ENCODE data around the gene SHROOM3. TPM values are rescaled to one million over a fixed set of nuclear protein-coding genes. Genes with fewer than 3 reads are reported as not detected.

Gene SHROOM3
- total RNA-seq, 1 donor from 2014 or later, result 42.7 TPM

DNA sequence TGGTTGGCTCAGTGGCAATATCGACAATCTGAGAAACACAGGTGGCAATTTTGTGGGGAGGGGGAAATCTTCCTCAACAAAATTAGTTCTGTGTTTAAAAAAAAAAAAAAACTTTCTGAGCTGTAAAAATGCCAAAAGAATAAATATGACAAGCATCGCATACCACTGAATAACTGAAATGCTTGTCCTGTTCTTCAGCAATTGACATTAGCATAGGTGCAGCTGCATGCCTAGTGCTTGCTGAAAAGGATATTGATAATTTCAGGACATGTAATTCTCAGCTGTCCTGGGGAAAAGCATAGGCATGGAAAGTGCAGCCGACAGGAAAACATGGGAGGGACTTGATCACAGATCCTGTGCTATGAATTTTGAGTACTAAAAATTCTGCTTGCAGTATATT, 315.7 kb downstream of the SHROOM3 start:
- Mint-ChIP-seq H3K9me3 (ENCODE audit: low read depth) (peaks cover 6% of the 10 kb centered on the region), H3K27me3 (ENCODE audit: low read depth) (no peaks in the 10 kb centered on the region), H3K36me3 (ENCODE audit: low read depth) (peaks cover 5% of the 10 kb centered on the region), H3K27ac (ENCODE audit: unreplicated experiment) (peak overlapping the region; percentile 18), H3K4me1 (ENCODE audit: low read depth) (peaks cover 82% of the 10 kb centered on the region), H3K4me3 (ENCODE audit: unreplicated experiment) (no peak overlapping the region)
- TF ChIP-seq, protein P1, sequence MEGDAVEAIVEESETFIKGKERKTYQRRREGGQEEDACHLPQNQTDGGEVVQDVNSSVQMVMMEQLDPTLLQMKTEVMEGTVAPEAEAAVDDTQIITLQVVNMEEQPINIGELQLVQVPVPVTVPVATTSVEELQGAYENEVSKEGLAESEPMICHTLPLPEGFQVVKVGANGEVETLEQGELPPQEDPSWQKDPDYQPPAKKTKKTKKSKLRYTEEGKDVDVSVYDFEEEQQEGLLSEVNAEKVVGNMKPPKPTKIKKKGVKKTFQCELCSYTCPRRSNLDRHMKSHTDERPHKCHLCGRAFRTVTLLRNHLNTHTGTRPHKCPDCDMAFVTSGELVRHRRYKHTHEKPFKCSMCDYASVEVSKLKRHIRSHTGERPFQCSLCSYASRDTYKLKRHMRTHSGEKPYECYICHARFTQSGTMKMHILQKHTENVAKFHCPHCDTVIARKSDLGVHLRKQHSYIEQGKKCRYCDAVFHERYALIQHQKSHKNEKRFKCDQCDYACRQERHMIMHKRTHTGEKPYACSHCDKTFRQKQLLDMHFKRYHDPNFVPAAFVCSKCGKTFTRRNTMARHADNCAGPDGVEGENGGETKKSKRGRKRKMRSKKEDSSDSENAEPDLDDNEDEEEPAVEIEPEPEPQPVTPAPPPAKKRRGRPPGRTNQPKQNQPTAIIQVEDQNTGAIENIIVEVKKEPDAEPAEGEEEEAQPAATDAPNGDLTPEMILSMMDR (IDR thresholded peaks at IDR 0.05), result no peak
- no peak for DNase-seq (ENCODE audit: low spot score)

DNA sequence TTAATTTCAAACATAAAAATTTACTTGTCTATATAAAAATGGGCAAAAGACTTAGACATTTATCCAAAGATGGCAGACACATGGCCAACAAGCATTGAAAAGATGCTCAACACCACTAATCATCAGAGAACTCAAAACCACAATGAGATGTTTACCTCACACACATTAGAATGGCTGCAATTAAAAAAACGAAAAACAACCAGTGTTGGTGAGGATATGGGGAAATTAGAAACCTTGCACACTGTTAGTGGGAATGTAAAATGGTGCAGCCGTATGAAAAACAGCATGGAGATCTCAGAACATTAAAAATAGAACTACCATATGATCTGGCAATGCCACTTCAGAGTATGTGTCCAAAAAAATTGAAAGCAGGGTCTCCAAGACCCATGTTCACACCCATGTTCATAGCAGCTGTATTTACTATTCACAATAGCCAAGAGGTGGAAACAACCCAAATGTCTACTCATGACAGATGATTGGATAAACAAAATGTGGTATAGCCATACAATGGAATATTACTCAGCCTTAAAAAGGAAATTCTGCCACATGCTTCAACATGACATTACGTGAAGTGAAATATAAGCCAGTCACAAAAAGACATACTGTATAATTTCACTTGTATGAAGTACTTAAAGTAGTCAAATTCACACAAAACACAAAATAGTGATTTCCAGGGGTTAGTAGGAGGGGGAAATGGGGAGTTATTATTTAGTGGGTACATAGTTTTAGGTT, 316.7 kb downstream of the SHROOM3 start:
- H3K4me3 Mint-ChIP-seq (ENCODE audit: unreplicated experiment), result no peak overlapping the region
- H3K27ac Mint-ChIP-seq (ENCODE audit: unreplicated experiment), result peak overlapping the region; percentile 99
- TF ChIP-seq, protein P1 (IDR thresholded peaks at IDR 0.05), result no peak
- H3K27me3 Mint-ChIP-seq (ENCODE audit: low read depth), result no peaks in the 10 kb centered on the region
- peaks cover 89% of the 10 kb centered on the region for H3K4me1 Mint-ChIP-seq (ENCODE audit: low read depth)
- peaks cover 8% of the 10 kb centered on the region for H3K36me3 Mint-ChIP-seq (ENCODE audit: low read depth)
- peaks cover 6% of the 10 kb centered on the region for H3K9me3 Mint-ChIP-seq (ENCODE audit: low read depth)
- no peak for DNase-seq (ENCODE audit: low spot score)

DNA sequence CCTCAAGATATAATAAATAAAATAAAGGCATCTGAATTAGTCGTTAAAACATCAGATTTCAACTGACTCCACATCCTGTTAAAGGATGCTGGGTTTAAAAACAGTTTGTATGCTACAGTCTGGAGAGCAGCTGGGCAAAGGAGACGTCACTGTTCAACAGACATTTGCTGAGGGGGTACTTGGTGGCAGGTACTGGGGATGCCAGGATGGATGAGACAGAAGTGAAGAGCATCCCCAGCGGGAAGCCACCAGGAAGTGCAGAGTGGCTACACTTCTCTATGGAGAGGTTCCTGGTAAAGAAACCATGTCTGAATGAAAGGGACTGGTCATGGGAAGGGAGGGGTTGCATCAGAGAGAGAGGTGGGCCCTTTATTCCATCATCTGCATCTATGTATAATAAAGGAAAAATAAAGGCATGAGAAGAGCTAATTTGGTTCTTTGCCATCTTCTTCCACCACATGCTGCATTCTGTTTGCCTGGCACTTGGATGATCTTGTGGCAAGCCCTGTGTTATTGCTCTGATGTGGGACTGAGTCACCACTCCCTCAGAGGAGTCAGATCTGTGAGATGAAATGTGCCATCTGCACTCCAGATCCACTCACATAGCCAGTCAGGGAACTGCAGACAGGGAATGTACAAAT, 318.0 kb downstream of the SHROOM3 start:
- peaks cover 8% of the 10 kb centered on the region for H3K36me3 Mint-ChIP-seq (ENCODE audit: low read depth)
- H3K27me3 Mint-ChIP-seq (ENCODE audit: low read depth), result no peaks in the 10 kb centered on the region
- no peak for DNase-seq (ENCODE audit: low spot score)
- peaks cover 90% of the 10 kb centered on the region for H3K4me1 Mint-ChIP-seq (ENCODE audit: low read depth)
- peak overlapping the region; percentile 54 for H3K4me3 Mint-ChIP-seq (ENCODE audit: unreplicated experiment)
- H3K9me3 Mint-ChIP-seq (ENCODE audit: low read depth), result peaks cover 6% of the 10 kb centered on the region
- TF ChIP-seq, protein P1 (IDR thresholded peaks at IDR 0.05), result no peak
- H3K27ac Mint-ChIP-seq (ENCODE audit: unreplicated experiment), result peak overlapping the region; percentile 99

DNA sequence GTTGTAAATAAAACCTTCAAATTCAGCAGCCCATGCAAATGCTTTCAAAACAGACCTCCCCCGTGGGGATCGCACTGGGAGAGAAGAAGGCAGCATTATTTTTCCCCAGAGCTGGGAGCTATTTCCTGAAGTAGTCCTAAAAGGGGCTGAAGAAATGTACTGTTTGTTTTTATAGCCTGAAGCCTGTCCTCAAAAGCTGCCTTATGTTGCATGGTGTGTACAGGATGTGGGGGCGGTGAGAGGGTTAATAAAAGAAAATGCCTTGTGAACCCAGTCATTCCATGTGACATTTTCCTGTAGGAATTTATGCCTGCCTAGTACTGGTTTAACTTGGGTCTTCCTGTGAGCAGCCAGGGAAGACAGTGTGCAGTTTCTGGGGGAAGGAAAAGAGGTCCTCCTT, 318.8 kb downstream of the SHROOM3 start:
- TF ChIP-seq, protein P1 (IDR thresholded peaks at IDR 0.05), result no peak
- H3K9me3 Mint-ChIP-seq (ENCODE audit: low read depth), result peaks cover 6% of the 10 kb centered on the region
- H3K27ac Mint-ChIP-seq (ENCODE audit: unreplicated experiment), result peak overlapping the region; percentile 99
- H3K4me1 Mint-ChIP-seq (ENCODE audit: low read depth), result peaks cover 91% of the 10 kb centered on the region
- H3K27me3 Mint-ChIP-seq (ENCODE audit: low read depth), result no peaks in the 10 kb centered on the region
- peaks cover 8% of the 10 kb centered on the region for H3K36me3 Mint-ChIP-seq (ENCODE audit: low read depth)
- H3K4me3 Mint-ChIP-seq (ENCODE audit: unreplicated experiment), result peak overlapping the region; percentile 54
- DNase-seq (ENCODE audit: low spot score), result no peak

DNA sequence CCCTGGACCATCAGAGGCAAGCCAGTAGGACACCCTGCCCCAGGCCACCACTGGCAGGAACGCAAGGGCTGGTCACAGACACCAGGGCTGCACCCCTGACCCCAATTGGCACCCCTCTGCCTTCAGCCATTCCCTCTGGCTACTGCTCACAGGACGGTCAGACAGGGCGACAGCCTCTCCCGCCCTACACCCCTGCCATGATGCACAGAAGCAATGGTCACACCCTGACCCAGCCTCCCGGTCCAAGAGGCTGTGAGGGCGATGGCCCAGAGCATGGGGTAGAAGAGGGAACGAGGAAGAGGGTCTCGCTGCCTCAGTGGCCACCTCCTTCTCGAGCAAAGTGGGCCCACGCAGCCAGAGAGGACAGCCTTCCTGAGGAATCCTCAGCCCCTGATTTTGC, 319.4 kb downstream of the SHROOM3 start:
- Mint-ChIP-seq H3K4me1 (ENCODE audit: low read depth) (peaks cover 95% of the 10 kb centered on the region), H3K27ac (ENCODE audit: unreplicated experiment) (peak overlapping the region; percentile 99)

More for the DNA sequence above, 319.4 kb downstream of the SHROOM3 start:
- Mint-ChIP-seq H3K9me3 (ENCODE audit: low read depth) (peaks cover 6% of the 10 kb centered on the region), H3K4me3 (ENCODE audit: unreplicated experiment) (peak overlapping the region; percentile 54), H3K27me3 (ENCODE audit: low read depth) (no peaks in the 10 kb centered on the region), H3K36me3 (ENCODE audit: low read depth) (peaks cover 8% of the 10 kb centered on the region)
- peak; percentile 77 for DNase-seq (ENCODE audit: low spot score)
- TF ChIP-seq, protein P1 (IDR thresholded peaks at IDR 0.05), result no peak

Measured in chondrocyte (in vitro differentiated cells).